ENCODE data around the gene RNF128. TPM values are rescaled to one million over a fixed set of nuclear protein-coding genes. Genes with fewer than 3 reads are reported as not detected.
A peak's percentile ranks its signal among the peaks of the same experiment; 100 is the strongest.

Gene RNF128
- total and polyA plus RNA-seq, 2 of the 13 experiments (the other 11 are each of a cell fraction or from before 2014, with no cell fraction given), result 18.5 to 43.5 TPM

DNA sequence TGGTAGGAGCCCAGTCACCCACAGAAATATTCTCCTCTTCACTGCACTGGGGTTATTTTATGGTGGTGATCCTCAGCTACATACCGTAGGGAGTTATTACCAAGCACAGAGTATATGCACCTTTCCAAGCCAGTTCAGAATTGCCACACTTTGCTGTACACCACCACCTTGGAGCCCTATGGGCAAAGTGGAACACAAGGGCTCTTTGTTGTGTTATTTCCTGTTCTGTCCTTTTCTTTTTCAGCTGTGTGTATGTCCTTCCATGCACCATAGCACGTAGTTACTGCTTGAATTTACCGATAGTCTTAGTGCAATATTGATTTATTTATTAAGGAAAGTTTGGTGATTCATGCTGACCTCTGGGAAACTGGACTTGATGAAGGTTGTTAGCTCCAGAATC is 8.3 kb downstream of the RNF128 start (continued):
- TF ChIP-seq, protein P1, sequence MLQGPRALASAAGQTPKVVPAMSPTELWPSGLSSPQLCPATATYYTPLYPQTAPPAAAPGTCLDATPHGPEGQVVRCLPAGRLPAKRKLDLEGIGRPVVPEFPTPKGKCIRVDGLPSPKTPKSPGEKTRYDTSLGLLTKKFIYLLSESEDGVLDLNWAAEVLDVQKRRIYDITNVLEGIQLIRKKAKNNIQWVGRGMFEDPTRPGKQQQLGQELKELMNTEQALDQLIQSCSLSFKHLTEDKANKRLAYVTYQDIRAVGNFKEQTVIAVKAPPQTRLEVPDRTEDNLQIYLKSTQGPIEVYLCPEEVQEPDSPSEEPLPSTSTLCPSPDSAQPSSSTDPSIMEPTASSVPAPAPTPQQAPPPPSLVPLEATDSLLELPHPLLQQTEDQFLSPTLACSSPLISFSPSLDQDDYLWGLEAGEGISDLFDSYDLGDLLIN (CRISPR knock-in tag; IDR thresholded peaks at IDR 0.05; ENCODE audit: borderline replicate concordance), result no peak
- TF ChIP-seq ZNF143 (CRISPR knock-in tag; IDR thresholded peaks at IDR 0.05) (no peak), ZNF446 (CRISPR knock-in tag; IDR thresholded peaks at IDR 0.05) (no peak), SIN3B (IDR thresholded peaks at IDR 0.05; ENCODE audit: low read length) (no peak), FOSL2 (CRISPR knock-in tag; IDR thresholded peaks at IDR 0.05) (0 out of 2 replicates have a peak, but pooled peaks have one; percentile 6), MAF1 (CRISPR knock-in tag; IDR thresholded peaks at IDR 0.05; ENCODE audit: borderline replicate concordance) (no peak), ZNF777 (CRISPR knock-in tag; IDR thresholded peaks at IDR 0.05) (no peak), ZNF678 (CRISPR knock-in tag; IDR thresholded peaks at IDR 0.05) (no peak), ZNF235 (CRISPR knock-in tag; IDR thresholded peaks at IDR 0.05; ENCODE audit: borderline replicate concordance) (no peak), KLF6 (CRISPR knock-in tag; IDR thresholded peaks at IDR 0.05) (no peak), KDM3A (CRISPR knock-in tag; IDR thresholded peaks at IDR 0.05; ENCODE audit: low read depth) (no peak), NR2F6 (IDR thresholded peaks at IDR 0.05) (0 out of 2 replicates have a peak, but pooled peaks have one; percentile 18), NR2F6 (CRISPR knock-in tag; IDR thresholded peaks at IDR 0.05) (no peak), IKZF4 (CRISPR knock-in tag; IDR thresholded peaks at IDR 0.05; ENCODE audit: borderline replicate concordance, low read depth, not compliant biosample characterization) (no peak), TP53 (CRISPR knock-in tag; conservative IDR thresholded peaks at IDR 0.05) (no peak)
- TF ChIP-seq, protein P2, sequence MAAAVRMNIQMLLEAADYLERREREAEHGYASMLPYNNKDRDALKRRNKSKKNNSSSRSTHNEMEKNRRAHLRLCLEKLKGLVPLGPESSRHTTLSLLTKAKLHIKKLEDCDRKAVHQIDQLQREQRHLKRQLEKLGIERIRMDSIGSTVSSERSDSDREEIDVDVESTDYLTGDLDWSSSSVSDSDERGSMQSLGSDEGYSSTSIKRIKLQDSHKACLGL (CRISPR knock-in tag; IDR thresholded peaks at IDR 0.05), result no peak
- TF ChIP-seq, protein P3, sequence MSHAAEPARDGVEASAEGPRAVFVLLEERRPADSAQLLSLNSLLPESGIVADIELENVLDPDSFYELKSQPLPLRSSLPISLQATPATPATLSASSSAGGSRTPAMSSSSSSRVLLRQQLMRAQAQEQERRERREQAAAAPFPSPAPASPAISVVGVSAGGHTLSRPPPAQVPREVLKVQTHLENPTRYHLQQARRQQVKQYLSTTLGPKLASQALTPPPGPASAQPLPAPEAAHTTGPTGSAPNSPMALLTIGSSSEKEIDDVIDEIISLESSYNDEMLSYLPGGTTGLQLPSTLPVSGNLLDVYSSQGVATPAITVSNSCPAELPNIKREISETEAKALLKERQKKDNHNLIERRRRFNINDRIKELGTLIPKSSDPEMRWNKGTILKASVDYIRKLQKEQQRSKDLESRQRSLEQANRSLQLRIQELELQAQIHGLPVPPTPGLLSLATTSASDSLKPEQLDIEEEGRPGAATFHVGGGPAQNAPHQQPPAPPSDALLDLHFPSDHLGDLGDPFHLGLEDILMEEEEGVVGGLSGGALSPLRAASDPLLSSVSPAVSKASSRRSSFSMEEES (CRISPR knock-in tag; IDR thresholded peaks at IDR 0.05), result no peak
- TF ChIP-seq, protein P4, sequence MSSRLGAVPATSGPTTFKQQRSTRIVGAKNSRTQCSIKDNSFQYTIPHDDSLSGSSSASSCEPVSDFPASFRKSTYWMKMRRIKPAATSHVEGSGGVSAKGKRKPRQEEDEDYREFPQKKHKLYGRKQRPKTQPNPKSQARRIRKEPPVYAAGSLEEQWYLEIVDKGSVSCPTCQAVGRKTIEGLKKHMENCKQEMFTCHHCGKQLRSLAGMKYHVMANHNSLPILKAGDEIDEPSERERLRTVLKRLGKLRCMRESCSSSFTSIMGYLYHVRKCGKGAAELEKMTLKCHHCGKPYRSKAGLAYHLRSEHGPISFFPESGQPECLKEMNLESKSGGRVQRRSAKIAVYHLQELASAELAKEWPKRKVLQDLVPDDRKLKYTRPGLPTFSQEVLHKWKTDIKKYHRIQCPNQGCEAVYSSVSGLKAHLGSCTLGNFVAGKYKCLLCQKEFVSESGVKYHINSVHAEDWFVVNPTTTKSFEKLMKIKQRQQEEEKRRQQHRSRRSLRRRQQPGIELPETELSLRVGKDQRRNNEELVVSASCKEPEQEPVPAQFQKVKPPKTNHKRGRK (CRISPR knock-in tag; IDR thresholded peaks at IDR 0.05), result no peak
- TF ChIP-seq, protein P5, sequence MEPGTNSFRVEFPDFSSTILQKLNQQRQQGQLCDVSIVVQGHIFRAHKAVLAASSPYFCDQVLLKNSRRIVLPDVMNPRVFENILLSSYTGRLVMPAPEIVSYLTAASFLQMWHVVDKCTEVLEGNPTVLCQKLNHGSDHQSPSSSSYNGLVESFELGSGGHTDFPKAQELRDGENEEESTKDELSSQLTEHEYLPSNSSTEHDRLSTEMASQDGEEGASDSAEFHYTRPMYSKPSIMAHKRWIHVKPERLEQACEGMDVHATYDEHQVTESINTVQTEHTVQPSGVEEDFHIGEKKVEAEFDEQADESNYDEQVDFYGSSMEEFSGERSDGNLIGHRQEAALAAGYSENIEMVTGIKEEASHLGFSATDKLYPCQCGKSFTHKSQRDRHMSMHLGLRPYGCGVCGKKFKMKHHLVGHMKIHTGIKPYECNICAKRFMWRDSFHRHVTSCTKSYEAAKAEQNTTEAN (CRISPR knock-in tag; conservative IDR thresholded peaks at IDR 0.05), result no peak
- TF ChIP-seq, protein P6, sequence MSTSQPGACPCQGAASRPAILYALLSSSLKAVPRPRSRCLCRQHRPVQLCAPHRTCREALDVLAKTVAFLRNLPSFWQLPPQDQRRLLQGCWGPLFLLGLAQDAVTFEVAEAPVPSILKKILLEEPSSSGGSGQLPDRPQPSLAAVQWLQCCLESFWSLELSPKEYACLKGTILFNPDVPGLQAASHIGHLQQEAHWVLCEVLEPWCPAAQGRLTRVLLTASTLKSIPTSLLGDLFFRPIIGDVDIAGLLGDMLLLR (CRISPR knock-in tag; IDR thresholded peaks at IDR 0.05), result no peak
- TF ChIP-seq, protein P7, sequence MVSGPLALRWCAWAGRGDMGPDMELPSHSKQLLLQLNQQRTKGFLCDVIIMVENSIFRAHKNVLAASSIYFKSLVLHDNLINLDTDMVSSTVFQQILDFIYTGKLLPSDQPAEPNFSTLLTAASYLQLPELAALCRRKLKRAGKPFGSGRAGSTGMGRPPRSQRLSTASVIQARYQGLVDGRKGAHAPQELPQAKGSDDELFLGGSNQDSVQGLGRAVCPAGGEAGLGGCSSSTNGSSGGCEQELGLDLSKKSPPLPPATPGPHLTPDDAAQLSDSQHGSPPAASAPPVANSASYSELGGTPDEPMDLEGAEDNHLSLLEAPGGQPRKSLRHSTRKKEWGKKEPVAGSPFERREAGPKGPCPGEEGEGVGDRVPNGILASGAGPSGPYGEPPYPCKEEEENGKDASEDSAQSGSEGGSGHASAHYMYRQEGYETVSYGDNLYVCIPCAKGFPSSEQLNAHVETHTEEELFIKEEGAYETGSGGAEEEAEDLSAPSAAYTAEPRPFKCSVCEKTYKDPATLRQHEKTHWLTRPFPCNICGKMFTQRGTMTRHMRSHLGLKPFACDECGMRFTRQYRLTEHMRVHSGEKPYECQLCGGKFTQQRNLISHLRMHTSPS (CRISPR knock-in tag; IDR thresholded peaks at IDR 0.05; ENCODE audit: low read depth), result no peak
- TF ChIP-seq, protein P8, sequence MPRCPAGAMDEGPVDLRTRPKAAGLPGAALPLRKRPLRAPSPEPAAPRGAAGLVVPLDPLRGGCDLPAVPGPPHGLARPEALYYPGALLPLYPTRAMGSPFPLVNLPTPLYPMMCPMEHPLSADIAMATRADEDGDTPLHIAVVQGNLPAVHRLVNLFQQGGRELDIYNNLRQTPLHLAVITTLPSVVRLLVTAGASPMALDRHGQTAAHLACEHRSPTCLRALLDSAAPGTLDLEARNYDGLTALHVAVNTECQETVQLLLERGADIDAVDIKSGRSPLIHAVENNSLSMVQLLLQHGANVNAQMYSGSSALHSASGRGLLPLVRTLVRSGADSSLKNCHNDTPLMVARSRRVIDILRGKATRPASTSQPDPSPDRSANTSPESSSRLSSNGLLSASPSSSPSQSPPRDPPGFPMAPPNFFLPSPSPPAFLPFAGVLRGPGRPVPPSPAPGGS (CRISPR knock-in tag; IDR thresholded peaks at IDR 0.05), result no peak

Data from HepG2 (cell line).